Suppressor macrophage treated with lipopolysaccharide for 4 hours (primary cell): ENCODE data around the gene HPGDS.
"Not testable (repeated sequence)": the region's sequence is repeated elsewhere in the genome, so short reads cannot be mapped to it uniquely, and the experiment has no call there.

Experiments
- DNase-seq: peaks from one replicate; pipeline ENCODE4 v3.0.0-alpha.2; 2020

The HPGDS gene

GRCh38 chr4:94342694-94343093, at the start of gene HPGDS:
Gene HPGDS (minus strand): TSS chr4:94342836. CDS start chr4:94334629, 8,207 bp downstream.
- peak; percentile 45 for DNase-seq

- DNase-seq, result peak; percentile 62
Measured at GRCh38 chr4:94390804-94391410, 48.3 kb upstream of the HPGDS start.

GRCh38 chr4:94389595-94390267, 47.1 kb upstream of the HPGDS start:
- no peak for DNase-seq

- DNase-seq, result not testable (repeated sequence)
Measured at GRCh38 chr4:94387965-94388364, 45.3 kb upstream of the HPGDS start.

- not testable (repeated sequence) for DNase-seq
Measured at GRCh38 chr4:94385452-94385851, 42.8 kb upstream of the HPGDS start.

- not testable (repeated sequence) for DNase-seq
Measured at GRCh38 chr4:94382891-94383290, 40.3 kb upstream of the HPGDS start.

- DNase-seq, result no peak
Measured at GRCh38 chr4:94378047-94378446, 35.4 kb upstream of the HPGDS start.

GRCh38 chr4:94377294-94377693, 34.7 kb upstream of the HPGDS start:
- no peak for DNase-seq

- DNase-seq, result no peak
Measured at GRCh38 chr4:94375364-94375763, 32.7 kb upstream of the HPGDS start.

GRCh38 chr4:94373752-94374151, 31.1 kb upstream of the HPGDS start:
- DNase-seq, result no peak

GRCh38 chr4:94372991-94373390, 30.4 kb upstream of the HPGDS start:
- no peak for DNase-seq

GRCh38 chr4:94372228-94372978, 29.8 kb upstream of the HPGDS start:
- no peak for DNase-seq

GRCh38 chr4:94371290-94371689, 28.7 kb upstream of the HPGDS start:
- DNase-seq, result no peak

- DNase-seq, result no peak
Measured at GRCh38 chr4:94370533-94371254, 28.1 kb upstream of the HPGDS start.

GRCh38 chr4:94369046-94369445, 26.4 kb upstream of the HPGDS start:
- DNase-seq, result no peak

GRCh38 chr4:94368459-94368858, 25.8 kb upstream of the HPGDS start:
- no peak for DNase-seq

- DNase-seq, result no peak
Measured at GRCh38 chr4:94365304-94365703, 22.7 kb upstream of the HPGDS start.

- no peak for DNase-seq
Measured at GRCh38 chr4:94364527-94364926, 21.9 kb upstream of the HPGDS start.

- no peak for DNase-seq
Measured at GRCh38 chr4:94363136-94363655, 20.6 kb upstream of the HPGDS start.

GRCh38 chr4:94359838-94360237, 17.2 kb upstream of the HPGDS start:
- no peak for DNase-seq

- DNase-seq, result no peak
Measured at GRCh38 chr4:94359221-94359620, 16.6 kb upstream of the HPGDS start.

- no peak for DNase-seq
Measured at GRCh38 chr4:94358101-94358500, 15.5 kb upstream of the HPGDS start.

GRCh38 chr4:94357624-94358023, 15.0 kb upstream of the HPGDS start:
- DNase-seq, result no peak
